Suprapubic skin (tissue), 4 donors: ENCODE results near the gene ENPP3. TPM values are rescaled to one million over a fixed set of nuclear protein-coding genes. Genes with fewer than 3 reads are reported as not detected.

Experiments used
- total RNA-seq, 4 donors: library from RNA; depleted of rRNA; stranded (reverse); fragments of >200 nt; gene quantifications; one replicate each; pipeline ENCODE4 v1.1.0, GENCODE V29; 2016

Gene ENPP3
- total RNA-seq, 4 donors from 2014 or later, result 0.15 to 3.1 (median 0.68) TPM

Other genes with a start within 250 kb of the ENPP3 start
- gene ARG1, start 64.1 kb upstream of the ENPP3 start, total RNA-seq, result 100 to 1,000 TPM in 2 of 4 donors, 10 to 100 TPM in 2; 31.8 to 150 (median 102) TPM
- 10 to 100 TPM; 19.4 to 54.9 (median 35.2) TPM for gene MED23, start 9.1 kb upstream of the ENPP3 start, total RNA-seq
- gene OR2A4, start 64.1 kb downstream of the ENPP3 start, total RNA-seq, result not detected
- gene CTAGE9, start 73.7 kb downstream of the ENPP3 start, total RNA-seq, result not detected
- 1 to 10 TPM; 2.9 to 9.1 (median 4.0) TPM for gene ENPP1, start 170.7 kb downstream of the ENPP3 start, total RNA-seq